ENCODE data around the gene PSPH.

DNA sequence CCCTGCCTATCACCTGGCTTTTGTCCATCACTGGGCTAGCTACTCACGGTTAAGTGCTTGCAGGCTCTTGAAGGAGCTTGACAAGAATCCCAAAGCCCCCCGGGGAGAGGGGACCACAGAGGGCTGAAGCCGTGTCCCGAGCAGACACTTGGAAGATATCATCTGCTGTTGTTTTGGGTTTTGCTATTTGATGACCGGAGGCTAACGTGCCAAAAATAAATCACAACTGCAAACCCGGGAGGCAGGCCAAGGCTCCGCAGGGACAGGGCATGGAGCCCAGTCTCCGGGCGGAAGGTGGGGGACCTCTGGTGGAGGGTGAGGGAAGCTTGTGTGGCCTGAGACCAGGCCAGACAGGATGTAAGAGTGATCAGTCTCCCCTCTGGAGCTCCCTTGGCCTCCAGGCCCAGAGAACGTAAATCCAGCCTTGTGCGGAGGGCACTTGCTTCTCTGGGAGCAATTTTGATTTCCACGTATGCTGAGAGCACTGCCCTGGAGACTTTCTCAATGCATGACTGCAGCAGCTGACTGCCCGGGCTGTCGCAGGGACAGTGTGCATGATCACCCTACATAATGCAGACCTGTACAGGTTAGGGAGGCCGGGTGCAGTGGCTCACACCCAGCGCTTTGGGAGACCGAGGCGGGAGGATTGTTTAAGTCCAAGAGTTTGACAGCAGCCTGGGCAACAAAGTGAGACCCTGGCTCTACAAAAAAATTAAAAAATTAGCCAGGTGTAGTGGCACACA, 41.7 kb upstream of the PSPH start, which contains the start of gene PHKG1:
- no peak; the same call in 1 of the 2 replicates for TF ChIP-seq POLR2AphosphoS5 (IDR thresholded peaks at IDR 0.05; ENCODE audit: low read depth, low read length)
- TF ChIP-seq, protein P1, sequence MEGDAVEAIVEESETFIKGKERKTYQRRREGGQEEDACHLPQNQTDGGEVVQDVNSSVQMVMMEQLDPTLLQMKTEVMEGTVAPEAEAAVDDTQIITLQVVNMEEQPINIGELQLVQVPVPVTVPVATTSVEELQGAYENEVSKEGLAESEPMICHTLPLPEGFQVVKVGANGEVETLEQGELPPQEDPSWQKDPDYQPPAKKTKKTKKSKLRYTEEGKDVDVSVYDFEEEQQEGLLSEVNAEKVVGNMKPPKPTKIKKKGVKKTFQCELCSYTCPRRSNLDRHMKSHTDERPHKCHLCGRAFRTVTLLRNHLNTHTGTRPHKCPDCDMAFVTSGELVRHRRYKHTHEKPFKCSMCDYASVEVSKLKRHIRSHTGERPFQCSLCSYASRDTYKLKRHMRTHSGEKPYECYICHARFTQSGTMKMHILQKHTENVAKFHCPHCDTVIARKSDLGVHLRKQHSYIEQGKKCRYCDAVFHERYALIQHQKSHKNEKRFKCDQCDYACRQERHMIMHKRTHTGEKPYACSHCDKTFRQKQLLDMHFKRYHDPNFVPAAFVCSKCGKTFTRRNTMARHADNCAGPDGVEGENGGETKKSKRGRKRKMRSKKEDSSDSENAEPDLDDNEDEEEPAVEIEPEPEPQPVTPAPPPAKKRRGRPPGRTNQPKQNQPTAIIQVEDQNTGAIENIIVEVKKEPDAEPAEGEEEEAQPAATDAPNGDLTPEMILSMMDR (IDR thresholded peaks at IDR 0.05): no peak; the same call in 1 of the 2 replicates
- TF ChIP-seq, protein P2, sequence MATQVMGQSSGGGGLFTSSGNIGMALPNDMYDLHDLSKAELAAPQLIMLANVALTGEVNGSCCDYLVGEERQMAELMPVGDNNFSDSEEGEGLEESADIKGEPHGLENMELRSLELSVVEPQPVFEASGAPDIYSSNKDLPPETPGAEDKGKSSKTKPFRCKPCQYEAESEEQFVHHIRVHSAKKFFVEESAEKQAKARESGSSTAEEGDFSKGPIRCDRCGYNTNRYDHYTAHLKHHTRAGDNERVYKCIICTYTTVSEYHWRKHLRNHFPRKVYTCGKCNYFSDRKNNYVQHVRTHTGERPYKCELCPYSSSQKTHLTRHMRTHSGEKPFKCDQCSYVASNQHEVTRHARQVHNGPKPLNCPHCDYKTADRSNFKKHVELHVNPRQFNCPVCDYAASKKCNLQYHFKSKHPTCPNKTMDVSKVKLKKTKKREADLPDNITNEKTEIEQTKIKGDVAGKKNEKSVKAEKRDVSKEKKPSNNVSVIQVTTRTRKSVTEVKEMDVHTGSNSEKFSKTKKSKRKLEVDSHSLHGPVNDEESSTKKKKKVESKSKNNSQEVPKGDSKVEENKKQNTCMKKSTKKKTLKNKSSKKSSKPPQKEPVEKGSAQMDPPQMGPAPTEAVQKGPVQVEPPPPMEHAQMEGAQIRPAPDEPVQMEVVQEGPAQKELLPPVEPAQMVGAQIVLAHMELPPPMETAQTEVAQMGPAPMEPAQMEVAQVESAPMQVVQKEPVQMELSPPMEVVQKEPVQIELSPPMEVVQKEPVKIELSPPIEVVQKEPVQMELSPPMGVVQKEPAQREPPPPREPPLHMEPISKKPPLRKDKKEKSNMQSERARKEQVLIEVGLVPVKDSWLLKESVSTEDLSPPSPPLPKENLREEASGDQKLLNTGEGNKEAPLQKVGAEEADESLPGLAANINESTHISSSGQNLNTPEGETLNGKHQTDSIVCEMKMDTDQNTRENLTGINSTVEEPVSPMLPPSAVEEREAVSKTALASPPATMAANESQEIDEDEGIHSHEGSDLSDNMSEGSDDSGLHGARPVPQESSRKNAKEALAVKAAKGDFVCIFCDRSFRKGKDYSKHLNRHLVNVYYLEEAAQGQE (IDR thresholded peaks at IDR 0.05; ENCODE audit: insufficient read depth in 1 of 2, low read depth in 2 of 2, low read length in 1 of 2): no peak
- TF ChIP-seq SIN3A (IDR thresholded peaks at IDR 0.05; ENCODE audit: borderline replicate concordance, insufficient read depth, low read depth, low read length): no peak
- TF ChIP-seq TCF7L2 (IDR thresholded peaks at IDR 0.05; ENCODE audit: low read depth, low read length): no peak
